Stimulated activated CD4-positive, alpha-beta T cell treated with anti-CD3 and anti-CD28 coated beads, Interleukin-1b, Interleukin-23, amount 100 ng/mL, for 48 hours (primary cell): Measurements from ENCODE around the gene ANKRD33B.
A peak's percentile ranks its signal among the peaks of the same experiment; 100 is the strongest.

ENCODE experiments used
- DNase-seq: peaks from one replicate; pipeline ENCODE4 v3.0.0-alpha.2; 2020

Gene ANKRD33B

DNA sequence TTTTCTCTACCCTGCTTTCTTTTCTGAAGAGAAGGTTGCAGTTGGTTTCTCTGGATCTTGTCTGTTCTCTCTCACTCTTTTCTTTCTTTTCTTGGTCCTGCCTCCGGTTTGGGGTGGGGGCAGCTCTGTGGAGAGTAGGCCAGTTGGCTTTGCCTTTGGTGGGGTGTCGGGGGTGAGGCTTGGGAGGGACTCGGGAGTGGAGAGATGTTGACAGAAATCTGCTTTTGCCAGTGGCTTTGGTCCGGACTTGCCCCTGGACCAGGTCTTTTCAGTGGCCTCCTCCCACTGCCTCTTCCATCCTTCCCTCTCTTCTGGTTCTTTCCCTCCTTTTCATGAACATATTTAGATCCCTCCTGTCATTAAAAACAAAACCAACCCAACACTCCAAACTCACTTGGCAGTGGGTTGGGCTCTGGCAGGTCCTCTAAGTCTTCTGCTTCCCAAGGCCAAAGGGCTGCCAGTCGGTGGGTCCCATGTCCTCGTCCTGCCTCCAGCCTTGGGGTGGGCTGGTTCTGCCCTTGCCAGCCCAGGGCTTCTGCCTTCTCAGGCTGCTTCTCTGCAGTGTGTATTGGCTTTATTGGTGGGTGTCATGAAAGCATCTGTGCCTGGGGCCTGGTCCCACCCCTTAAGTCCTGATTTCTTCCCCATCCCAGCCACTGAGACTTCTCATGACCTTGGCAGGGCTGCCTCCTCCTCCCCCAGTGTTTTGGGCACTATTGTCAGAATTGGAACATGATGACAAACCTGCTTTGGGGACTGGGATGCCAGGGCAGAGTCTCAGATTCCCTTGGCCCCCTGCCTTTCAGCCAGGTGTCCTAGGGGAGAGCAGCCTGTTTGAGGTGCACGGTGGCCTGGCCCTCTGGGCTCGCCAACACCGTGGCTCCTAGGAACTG is 16.9 kb downstream of the ANKRD33B start:
- no peak for DNase-seq

DNA sequence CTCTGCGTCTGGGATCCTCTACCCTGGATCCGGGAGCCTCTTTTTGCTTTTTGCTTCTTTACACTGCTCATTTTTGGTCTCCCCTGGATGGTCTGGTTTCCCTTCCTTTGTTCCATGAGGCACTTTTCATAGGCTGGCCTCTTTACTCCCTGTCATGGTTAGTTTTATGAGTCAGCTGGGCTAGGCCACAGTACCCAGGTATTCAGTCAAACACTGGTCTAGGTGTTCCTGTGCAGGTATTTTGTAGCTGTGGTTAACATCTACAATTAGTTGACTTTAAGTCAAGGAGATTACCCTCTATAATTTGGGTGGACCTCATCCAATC is 17.5 kb downstream of the ANKRD33B start:
- no peak for DNase-seq

DNA sequence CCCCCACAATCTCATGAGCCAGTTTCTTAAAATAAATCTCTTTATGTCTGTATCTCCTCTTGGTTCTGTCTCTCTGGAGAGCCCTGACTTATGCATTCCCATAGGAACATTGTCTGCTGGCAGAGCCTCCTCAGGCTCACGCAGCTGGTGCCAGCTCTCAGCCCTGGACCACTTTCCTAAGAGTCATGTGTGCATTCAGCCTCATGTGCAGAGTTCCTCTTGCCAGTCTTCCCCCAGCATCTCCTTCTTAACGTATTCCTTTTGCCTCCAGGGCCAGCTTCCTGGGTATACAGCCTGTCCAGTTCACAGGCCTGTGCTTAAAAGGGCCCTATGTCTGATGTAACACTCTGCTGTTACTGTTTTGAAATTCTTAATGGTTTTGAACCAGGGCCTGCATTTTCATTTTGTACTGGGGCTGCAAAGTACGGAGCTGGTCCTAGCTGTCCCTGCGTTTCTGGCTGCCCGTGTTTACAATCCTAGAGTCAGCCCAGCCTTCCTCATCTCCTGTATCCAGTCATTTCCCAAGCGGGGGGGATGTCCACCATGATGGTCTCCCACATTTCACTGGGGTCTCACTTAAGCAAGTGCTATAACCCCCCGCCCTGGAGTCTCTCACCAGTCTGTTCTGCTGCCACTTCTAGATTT is 18.1 kb downstream of the ANKRD33B start:
- DNase-seq = no peak

GRCh38 chr5:10582512-10582897 is 18.6 kb downstream of the ANKRD33B start:
- no peak for DNase-seq

- no peak for DNase-seq
Observed at GRCh38 chr5:10583663-10584572, 20.0 kb downstream of the ANKRD33B start.

- DNase-seq = no peak
Observed at GRCh38 chr5:10584714-10585517, 21.0 kb downstream of the ANKRD33B start.

GRCh38 chr5:10585518-10585915 is 21.6 kb downstream of the ANKRD33B start:
- no peak for DNase-seq

DNA sequence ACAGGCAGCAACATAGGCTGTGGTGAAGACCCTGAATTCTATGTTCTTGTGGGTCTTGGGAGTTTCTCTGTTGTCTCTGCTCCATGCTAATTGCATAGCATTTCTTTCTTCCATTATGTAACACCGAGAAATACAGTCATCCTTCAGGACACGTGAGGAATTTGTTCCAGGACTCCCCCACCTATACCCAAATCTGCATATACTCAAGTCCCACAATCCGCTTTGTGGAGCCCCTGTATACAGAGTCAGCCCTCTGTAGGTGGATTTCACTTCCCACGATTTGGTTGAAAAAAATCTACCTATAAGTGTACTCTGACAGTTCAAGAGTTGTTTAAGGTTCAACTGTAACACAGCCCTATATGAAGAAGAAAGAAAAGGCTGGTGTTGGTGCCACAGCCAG is 22.1 kb downstream of the ANKRD33B start:
- DNase-seq = no peak

DNA sequence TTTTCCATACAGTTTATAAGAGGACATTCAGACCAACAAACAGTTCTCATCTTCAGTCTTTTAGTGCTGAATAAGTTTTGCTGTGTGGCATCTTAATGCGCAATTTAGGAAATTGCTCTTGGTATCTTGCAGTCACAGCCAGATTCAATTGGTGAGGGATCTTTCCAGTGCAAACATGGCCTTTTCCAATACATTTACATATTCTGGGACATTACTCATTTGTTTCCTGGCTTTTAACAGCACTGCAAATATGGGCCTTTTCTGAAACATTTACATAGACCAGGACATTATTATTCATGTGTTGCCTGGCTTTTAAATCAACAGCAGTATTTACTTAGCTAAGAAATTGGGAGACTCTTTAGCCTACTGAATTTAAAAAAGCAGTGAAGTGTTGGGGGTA is 22.7 kb downstream of the ANKRD33B start:
- DNase-seq = no peak

DNA sequence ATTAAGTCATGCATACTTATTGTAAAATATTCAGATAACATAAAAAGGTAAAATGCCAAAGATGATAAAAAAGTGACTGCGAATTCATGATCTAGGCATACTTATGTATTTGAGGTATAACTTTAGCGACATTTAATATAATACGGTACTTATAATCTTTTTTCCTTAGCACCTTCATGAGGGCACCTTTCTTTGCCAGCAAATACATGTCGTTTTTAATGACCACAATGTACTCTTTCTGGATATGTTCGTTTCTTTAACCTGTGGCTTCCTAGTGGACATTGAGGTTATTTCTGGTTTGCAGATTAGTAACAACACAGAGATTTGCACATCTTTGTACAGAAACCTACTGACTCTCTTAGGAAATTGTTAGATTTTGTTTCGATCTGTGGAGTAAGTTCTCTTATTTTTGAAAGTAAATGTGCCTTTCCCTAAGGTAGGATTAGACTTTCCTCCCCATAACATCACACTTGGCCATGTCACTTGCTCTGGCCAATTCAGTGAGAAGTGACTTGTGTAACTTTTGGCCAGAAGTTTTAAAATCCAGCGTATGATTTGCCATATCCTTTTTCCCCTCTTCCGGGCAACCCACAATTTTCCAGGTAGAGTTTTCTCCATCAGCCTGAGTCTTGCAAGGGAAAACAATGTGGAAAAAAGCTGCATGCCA is 24.4 kb downstream of the ANKRD33B start:
- no peak for DNase-seq

DNA sequence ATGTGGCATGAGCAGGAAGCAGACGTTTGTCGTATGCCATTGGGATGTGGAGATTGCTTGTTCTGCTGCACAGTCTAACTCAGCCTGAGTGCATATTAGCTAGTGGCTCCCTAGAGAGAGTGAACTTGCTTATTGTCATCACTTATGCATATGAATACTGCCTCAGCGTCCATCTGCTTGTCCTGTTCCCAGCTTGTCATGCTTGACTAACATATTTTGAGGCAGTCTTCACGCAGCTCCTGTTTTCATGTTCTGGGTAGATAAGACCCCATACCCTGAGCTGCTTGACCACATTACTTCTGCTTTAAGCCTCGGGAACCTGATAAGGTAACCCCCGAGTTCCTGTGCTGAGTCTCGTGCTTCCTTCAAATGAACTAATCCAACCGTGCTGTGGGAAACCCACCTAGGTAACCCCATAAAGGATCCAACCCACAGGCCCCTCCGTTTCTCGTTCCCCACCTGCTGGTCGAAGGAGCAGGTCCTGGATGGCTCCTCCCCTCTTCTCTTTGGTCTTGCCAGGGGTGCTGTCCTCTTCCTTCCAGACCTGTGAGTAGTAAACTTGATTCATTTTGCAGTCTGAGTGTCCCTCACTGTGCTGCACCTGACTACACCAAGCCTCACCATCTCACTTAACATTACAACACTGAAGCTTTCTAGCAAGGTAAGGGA is 25.0 kb downstream of the ANKRD33B start:
- DNase-seq = no peak

DNA sequence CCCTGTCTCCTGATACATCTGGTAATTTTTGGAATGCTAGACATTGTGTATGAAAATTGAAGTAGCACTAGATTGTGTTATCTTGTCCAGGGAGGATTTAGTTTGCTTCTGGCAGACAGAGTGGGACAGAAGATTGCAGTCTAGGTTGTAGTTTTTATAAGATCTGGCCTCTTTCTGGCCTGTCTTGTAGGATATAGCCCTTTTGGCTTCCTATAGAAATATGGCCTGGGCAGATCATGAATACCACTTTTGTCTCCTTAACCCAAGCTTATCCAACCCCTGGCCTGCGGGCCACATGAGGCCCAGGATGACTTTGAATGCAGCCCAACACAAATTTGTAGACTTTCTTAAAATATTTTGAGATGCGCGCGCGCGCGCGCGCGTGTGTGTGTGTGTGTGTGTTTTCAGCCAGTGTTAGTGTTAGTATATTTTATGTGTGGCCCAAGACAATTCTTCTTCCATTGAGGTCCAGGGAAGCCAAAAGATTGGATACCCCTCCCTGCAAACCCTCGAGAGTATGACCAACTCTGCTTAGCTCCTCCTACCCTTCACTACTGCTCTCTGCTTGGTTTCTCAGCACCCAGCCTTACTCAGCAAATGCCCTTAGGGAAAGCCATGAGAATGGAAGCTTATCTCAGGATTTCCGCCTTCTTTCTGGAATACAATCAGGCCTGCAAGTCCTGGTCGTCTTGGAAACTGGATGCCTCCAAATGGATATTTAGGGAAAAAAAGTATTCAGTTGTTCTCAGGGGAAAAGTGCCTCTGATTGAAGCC is 26.5 kb downstream of the ANKRD33B start:
- no peak for DNase-seq

DNA sequence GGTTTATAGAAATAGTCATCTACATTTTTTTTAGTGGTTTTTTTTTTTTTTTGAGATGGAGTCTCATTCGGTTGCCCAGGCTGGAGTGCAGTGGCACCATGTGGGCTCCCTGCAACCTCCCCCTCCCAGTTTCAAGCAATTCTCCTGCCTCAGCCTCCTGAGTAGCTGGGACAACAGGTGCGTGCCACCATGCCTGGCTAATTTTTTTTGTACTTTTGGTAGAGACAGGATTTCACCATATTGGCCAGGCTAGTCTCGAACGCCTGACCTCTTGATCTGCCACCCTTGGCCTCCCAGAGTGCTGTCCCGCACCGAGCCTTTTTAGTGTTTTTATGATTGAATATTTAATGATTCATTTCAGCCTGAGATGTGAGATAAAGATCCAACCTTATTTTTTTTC is 27.3 kb downstream of the ANKRD33B start:
- no peak for DNase-seq

DNA sequence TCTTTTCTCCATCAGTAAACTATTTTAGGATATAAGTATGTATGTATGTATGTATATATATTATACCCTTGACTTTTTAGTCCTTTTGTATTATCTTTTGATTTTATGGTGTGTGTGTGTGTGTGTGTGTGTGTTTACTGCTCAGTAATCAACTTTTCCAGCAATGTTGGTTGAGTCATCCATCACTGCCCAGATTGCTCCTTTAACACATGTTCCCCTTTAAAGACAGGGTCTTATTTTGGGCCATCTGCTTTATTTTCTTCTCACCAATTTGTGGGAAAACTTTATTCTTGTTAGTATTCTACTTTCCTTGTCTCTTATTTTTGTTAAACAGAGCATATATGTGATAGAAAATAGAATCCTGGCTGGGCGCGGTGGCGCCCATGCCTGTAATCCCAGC is 28.1 kb downstream of the ANKRD33B start:
- no peak for DNase-seq

GRCh38 chr5:10592601-10593000 is 28.7 kb downstream of the ANKRD33B start:
- DNase-seq = no peak

- DNase-seq = no peak
Observed at GRCh38 chr5:10593531-10594181, 29.8 kb downstream of the ANKRD33B start.

DNA sequence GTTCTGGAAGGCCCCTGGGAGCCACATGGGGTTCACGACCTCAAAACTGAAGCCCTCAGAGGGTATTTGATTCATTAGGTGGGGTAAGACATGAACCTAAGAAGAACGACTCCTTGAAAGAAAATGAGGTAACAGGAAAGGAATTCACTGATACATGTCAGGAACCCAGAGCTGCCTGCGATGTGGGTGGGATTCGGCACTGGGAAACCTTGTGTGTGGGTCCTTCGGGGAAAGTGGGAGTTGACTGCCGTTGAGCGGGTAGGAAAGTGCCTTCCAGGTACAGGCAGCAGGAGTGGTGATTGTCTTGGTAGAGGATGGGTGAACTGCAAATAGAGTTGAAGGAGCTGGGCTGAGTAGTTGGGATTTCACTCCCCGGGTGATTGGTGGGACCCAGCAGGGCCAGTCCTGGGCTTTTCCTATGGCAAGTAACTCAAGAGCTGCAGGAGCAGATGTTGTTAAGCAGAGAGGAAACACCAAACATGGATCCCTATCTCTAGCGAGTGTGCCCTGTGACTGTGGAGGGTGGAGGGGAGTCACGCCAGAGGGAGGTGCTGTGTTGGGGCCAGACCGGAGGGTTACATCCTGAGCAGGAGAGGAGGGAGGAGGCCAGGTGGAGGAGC is 30.8 kb downstream of the ANKRD33B start:
- DNase-seq = no peak

- no peak for DNase-seq
Observed at GRCh38 chr5:10595293-10595671, 31.4 kb downstream of the ANKRD33B start.

- DNase-seq = peak; percentile 65
Observed at GRCh38 chr5:10595672-10596309, 31.9 kb downstream of the ANKRD33B start.
